ENCODE measurements around the gene SLC25A47.
"Not testable (repeated sequence)": the region's sequence is repeated elsewhere in the genome, so short reads cannot be mapped to it uniquely, and the experiment has no call there.

SLC25A47 gene

GRCh38 chr14:100304825-100305323, 18.3 kb upstream of the SLC25A47 start:
- in situ Hi-C loops (cut with MboI; ENCODE audit: low sequenced_read_pairs): no loop called here

- in situ Hi-C loops (cut with MboI; ENCODE audit: low sequenced_read_pairs): no loop called here
Observed at GRCh38 chr14:100305324-100306100, 17.6 kb upstream of the SLC25A47 start.

- in situ Hi-C loops (cut with MboI; ENCODE audit: low sequenced_read_pairs): no loop called here
Observed at GRCh38 chr14:100306101-100306997, 16.8 kb upstream of the SLC25A47 start, which contains the start of gene SLC25A29. TSS of gene SLC25A29 (minus strand) at chr14:100306444. CDS start at chr14:100306232, 212 bp downstream.

DNA sequence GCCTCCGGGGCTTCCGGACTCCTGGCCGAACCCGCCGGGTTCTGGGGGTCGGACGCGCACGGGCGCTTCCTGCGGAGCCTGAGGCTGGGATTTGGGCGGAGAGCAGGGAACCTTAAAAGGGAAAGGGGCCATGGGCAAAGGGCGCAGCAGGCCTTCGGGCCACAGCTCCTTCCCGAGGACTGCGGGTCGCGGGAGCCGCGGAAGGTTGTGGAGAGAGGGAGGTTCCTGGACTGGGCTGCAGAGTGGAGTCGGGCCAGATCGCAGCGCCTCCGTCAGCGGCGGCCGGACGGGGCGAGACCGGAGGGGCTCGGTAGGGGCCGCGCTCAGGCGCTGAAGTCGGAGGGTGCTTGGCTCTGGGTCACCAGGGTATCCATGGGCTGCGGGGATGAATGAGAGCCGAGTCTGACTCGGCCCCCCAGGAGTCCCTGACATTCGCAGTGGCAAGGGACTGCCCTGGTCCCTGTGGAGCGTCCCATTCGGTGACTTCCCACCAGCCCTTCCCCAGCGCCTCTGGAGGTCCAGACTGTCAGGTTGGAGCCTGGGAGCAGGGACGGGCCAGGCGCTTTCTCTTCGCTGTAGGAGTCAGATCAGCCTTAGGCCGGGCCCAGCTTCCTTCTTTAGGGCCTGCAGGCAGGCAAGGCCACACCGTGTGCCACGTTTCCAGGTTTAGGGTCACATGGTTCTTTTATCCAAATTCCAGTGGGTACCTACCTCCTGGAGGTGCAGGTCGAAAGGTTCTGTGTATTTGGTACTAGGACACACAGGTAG, 16.0 kb upstream of the SLC25A47 start:
- in situ Hi-C loops (cut with MboI; ENCODE audit: low sequenced_read_pairs): no loop called here

GRCh38 chr14:100307766-100308426, 15.2 kb upstream of the SLC25A47 start:
- in situ Hi-C loops (cut with MboI; ENCODE audit: low sequenced_read_pairs): no loop called here

GRCh38 chr14:100308427-100308792, 14.7 kb upstream of the SLC25A47 start:
- in situ Hi-C loops (cut with MboI; ENCODE audit: low sequenced_read_pairs): not testable (repeated sequence)

DNA sequence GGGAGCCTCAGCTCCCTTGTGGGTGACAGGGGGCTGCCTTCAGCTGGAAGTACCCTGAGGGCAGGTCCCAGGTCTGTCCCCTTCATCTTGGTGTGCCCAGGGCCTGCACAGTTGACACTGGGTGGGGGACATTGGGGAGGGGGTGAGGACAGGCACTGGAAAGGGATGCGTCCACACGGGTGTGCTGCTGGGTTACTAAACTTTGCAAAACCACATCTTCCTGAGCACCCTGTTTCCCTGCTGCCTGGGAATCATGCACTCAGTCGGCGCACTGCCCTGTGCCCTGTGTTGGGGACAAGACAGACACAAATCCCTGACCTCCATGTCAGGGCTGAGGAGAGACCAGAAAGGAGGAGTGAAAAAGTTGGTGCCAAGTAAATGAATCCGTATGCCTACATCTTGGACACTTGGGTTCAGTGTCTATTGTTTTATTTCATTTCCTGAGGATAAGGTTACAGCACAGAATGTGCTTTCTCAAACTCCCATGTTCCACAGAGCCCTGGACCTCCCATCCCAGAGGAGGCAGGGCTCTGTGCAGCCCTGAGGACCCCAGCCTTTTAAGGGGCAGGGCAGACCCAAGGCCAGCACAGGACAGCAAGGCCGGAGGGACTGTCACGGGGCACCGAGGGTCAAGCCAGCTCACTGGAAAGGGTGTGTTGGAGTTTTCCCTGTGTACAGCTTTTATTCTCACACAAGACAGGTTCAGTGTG, 14.0 kb upstream of the SLC25A47 start:
- in situ Hi-C loops (cut with MboI; ENCODE audit: low sequenced_read_pairs): no loop called here

GRCh38 chr14:100312110-100312876, 10.8 kb upstream of the SLC25A47 start:
- in situ Hi-C loops (cut with MboI; ENCODE audit: low sequenced_read_pairs): not testable (repeated sequence)

DNA sequence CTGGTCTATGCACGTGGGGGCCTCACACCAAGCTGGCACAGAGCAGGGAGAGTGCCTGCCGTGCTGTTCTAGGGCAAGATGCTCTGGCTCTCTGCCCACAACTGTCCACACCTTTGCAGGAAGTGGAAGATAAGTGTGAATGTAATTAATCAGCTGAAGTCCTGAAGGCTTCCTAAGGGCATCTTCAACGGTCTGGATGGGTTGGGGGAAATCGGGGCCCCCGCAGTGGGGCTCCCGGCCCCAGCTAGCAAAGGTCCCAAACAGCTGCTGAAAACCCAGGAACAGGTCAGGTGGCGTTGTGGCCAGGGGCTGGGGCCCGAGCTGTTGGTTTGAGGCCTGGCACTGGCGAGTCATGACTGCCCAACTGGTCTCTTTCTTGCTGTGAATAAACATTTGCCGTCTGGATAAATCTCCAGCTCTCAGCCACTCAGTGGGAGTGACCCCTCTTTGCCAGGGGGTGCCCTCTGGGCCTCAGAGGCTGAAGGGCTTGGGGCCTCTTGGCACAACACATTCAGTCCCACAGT, 10.2 kb upstream of the SLC25A47 start:
- in situ Hi-C loops (cut with MboI; ENCODE audit: low sequenced_read_pairs): no loop called here

DNA sequence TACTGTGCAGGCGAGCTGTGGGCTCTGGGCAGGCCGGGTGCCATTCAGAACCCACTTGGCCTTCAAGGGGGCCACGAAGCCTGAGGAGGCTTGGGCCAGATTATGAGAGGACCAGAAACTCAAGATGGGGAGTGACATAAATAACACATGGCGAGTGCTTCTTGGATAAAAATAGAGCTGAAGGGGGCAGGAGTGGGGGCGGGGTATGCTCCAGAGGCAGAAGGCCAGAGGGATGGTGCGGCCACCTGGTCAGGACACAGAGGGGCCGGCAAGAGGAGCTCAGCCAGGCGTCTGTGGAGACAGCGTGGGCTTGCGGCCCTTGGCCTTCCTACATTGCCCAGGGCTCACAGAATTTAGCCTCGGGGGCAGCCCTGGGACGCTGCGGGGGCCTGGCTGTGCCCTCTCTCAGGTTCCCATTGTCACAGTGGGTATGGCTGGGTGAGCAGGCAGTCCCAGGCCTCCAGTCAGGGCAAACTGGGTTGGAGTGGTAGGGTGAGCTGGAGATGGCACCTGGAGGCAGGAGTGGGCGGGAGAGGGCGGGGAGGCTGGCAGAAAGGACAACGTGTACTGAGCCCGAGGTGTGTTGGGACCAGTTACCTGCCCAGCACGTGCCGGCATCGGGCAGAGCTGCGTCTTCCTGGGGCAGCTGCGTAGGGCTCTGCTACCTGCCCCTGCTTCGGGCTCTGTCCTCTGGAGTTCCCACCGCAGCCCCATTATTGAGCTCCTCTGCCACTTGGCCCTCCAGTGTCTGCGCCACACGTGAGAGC, 9.5 kb upstream of the SLC25A47 start:
- in situ Hi-C loops (cut with MboI; ENCODE audit: low sequenced_read_pairs): no loop called here

DNA sequence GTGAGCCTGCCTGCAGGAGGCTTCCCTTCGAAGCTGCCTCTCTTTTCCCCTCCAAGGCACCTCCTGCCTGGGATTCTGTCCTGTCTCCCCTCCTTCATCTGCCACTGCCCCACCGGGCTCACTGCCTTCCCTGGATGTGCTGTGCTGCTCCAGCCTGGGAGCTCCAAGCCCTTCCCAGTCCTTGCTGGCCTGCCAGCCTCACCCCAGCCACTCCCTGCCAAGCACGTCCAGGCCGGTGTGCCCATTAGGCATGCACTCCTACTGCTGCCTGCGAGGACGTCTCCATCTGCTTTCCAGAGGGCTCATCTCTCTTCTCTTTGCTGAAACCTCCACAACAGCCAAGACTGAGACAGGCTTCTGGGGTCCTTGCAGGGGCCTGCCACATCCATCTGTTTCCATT, 8.4 kb upstream of the SLC25A47 start:
- in situ Hi-C loops (cut with MboI; ENCODE audit: low sequenced_read_pairs): no loop called here

- in situ Hi-C loops (cut with MboI; ENCODE audit: low sequenced_read_pairs): no loop called here
Observed at GRCh38 chr14:100317389-100317788, 5.8 kb upstream of the SLC25A47 start.

GRCh38 chr14:100317912-100318808, 5.0 kb upstream of the SLC25A47 start:
- in situ Hi-C loops (cut with MboI; ENCODE audit: low sequenced_read_pairs): no loop called here

- in situ Hi-C loops (cut with MboI; ENCODE audit: low sequenced_read_pairs): no loop called here
Observed at GRCh38 chr14:100320157-100320856, 2.8 kb upstream of the SLC25A47 start.

- in situ Hi-C loops (cut with MboI; ENCODE audit: low sequenced_read_pairs): no loop called here
Observed at GRCh38 chr14:100321473-100322137, 1.5 kb upstream of the SLC25A47 start.

All from HL-60/S4 treated with retinoic acid at 250 ng/mL for 4 days and 3 days (cell line).